ENCODE results near the gene DNPH1. TPM values are rescaled to one million over a fixed set of nuclear protein-coding genes. Genes with fewer than 3 reads are reported as not detected.

Gene DNPH1
- total and polyA plus RNA-seq, 3 experiments from 2014 or later, result 68.2 to 80.0 (median 68.3) TPM

Other genes with a start within 250 kb of the DNPH1 start
- 10 to 100 TPM; 52.2 to 52.4 TPM for gene PPP2R5D, start 244.9 kb downstream of the DNPH1 start, total RNA-seq
- 32.5 TPM for gene PPP2R5D, start 244.9 kb downstream of the DNPH1 start, polyA plus RNA-seq
- 100 to 1,000 TPM; 102 to 108 TPM for gene MEA1, start 215.5 kb downstream of the DNPH1 start, total RNA-seq
- 84.8 TPM for gene MEA1, start 215.5 kb downstream of the DNPH1 start, polyA plus RNA-seq
- 10 to 100 TPM; 73.5 to 74.1 TPM for gene KLHDC3, start 215.2 kb downstream of the DNPH1 start, total RNA-seq
- 90.7 TPM for gene KLHDC3, start 215.2 kb downstream of the DNPH1 start, polyA plus RNA-seq
- gene RRP36, start 207.9 kb downstream of the DNPH1 start, total RNA-seq, result 100 to 1,000 TPM; 114 to 120 TPM
- 86.2 TPM for gene RRP36, start 207.9 kb downstream of the DNPH1 start, polyA plus RNA-seq
- gene CUL7, start 175.6 kb downstream of the DNPH1 start, total RNA-seq, result 10 to 100 TPM; 11.7 to 12.1 TPM
- gene CUL7, start 175.6 kb downstream of the DNPH1 start, polyA plus RNA-seq, result 2.1 TPM
- gene MRPL2, start 170.0 kb downstream of the DNPH1 start, total RNA-seq, result 10 to 100 TPM; 89.6 to 91.6 TPM
- 47.5 TPM for gene MRPL2, start 170.0 kb downstream of the DNPH1 start, polyA plus RNA-seq
- 10 to 100 TPM; 11.1 to 12.3 TPM for gene KLC4, start 169.8 kb downstream of the DNPH1 start, total RNA-seq
- 11.6 TPM for gene KLC4, start 169.8 kb downstream of the DNPH1 start, polyA plus RNA-seq
- 1 to 10 TPM; 1.6 TPM for gene PTK7, start 153.2 kb downstream of the DNPH1 start, total RNA-seq
- gene PTK7, start 153.2 kb downstream of the DNPH1 start, polyA plus RNA-seq, result 1.9 TPM
- gene SRF, start 58.2 kb downstream of the DNPH1 start, total RNA-seq, result 10 to 100 TPM; 55.1 to 57.4 TPM
- 8.0 TPM for gene SRF, start 58.2 kb downstream of the DNPH1 start, polyA plus RNA-seq
- gene CUL9, start 47.3 kb downstream of the DNPH1 start, total RNA-seq, result 10 to 100 TPM; 35.3 to 38.3 TPM
- 9.0 TPM for gene CUL9, start 47.3 kb downstream of the DNPH1 start, polyA plus RNA-seq
- 1 to 10 TPM; 1.1 to 1.2 TPM for gene TTBK1, start 14.0 kb upstream of the DNPH1 start, total RNA-seq
- not detected for gene TTBK1, start 14.0 kb upstream of the DNPH1 start, polyA plus RNA-seq
- not detected for gene SLC22A7, start 68.8 kb upstream of the DNPH1 start, total RNA-seq
- not detected for gene SLC22A7, start 68.8 kb upstream of the DNPH1 start, polyA plus RNA-seq
- gene CRIP3, start 79.3 kb upstream of the DNPH1 start, total RNA-seq, result under 1 TPM in 1 of 2 experiments, not detected in 1; 0.63 TPM
- not detected for gene CRIP3, start 79.3 kb upstream of the DNPH1 start, polyA plus RNA-seq
- gene ZNF318, start 140.2 kb upstream of the DNPH1 start, total RNA-seq, result 10 to 100 TPM; 11.8 to 12.0 TPM
- 6.4 TPM for gene ZNF318, start 140.2 kb upstream of the DNPH1 start, polyA plus RNA-seq
- 10 to 100 TPM; 35.8 to 36.4 TPM for gene ABCC10, start 198.1 kb upstream of the DNPH1 start, total RNA-seq
- gene ABCC10, start 198.1 kb upstream of the DNPH1 start, polyA plus RNA-seq, result 28.2 TPM
- 1 to 10 TPM; 1.9 TPM for gene DLK2, start 226.1 kb upstream of the DNPH1 start, total RNA-seq
- 1.4 TPM for gene DLK2, start 226.1 kb upstream of the DNPH1 start, polyA plus RNA-seq
- gene TJAP1, start 248.1 kb upstream of the DNPH1 start, total RNA-seq, result 10 to 100 TPM; 48.8 to 49.1 TPM
- 11.8 TPM for gene TJAP1, start 248.1 kb upstream of the DNPH1 start, polyA plus RNA-seq